H1 (cell line): ENCODE measurements around the gene ZGRF1. TPM values are rescaled to one million over a fixed set of nuclear protein-coding genes. Genes with fewer than 3 reads are reported as not detected.

Source experiments
- BRCA1 ChIP-seq: IDR thresholded peaks from 2 replicates; pipeline ENCODE4 v1.6.1; 2012; ENCODE audit warnings: low read depth, low read length, improper control_type of control experiment
- CREB1 ChIP-seq: IDR thresholded peaks from 2 replicates; pipeline ENCODE4 v1.6.1; 2012; ENCODE audit warnings: inconsistent platforms
- HDAC2 ChIP-seq, 2 experiments: fragments of 300-600 bp in 1 of 2; sonication (generic) in 1 of 2; IDR thresholded peaks; 2 replicates each; pipeline ENCODE4 v1.6.1; 2011 to 2012; ENCODE audit warnings: low read depth in 2 of 2, low read length in 2 of 2, mild to moderate bottlenecking in 2 of 2, moderate library complexity in 2 of 2, borderline replicate concordance in 1 of 2, inconsistent platforms in 1 of 2
- KDM4A ChIP-seq: IDR thresholded peaks from one replicate; pipeline ENCODE4 v1.7.1; 2012; ENCODE audit warnings: low read depth, mild to moderate bottlenecking, moderate library complexity, low read length, inconsistent platforms; ENCODE audit not compliant: severe bottlenecking
- NANOG ChIP-seq: IDR thresholded peaks from 2 replicates; pipeline ENCODE4 v1.6.1; 2011; ENCODE audit warnings: low read length, low read depth, mild to moderate bottlenecking, inconsistent platforms; ENCODE audit not compliant: insufficient read depth, poor library complexity, severe bottlenecking
- POLR2A ChIP-seq, 2 experiments: IDR thresholded peaks; 1 replicate in 1 of 2; 2 replicates in 1 of 2; pipeline ENCODE4 v1.6.1; 2011; ENCODE audit warnings: low read depth in 2 of 2, low read length in 2 of 2, mild to moderate bottlenecking in 2 of 2; ENCODE audit errors: control extremely low read depth in 1 of 2
- SP2 ChIP-seq: IDR thresholded peaks from 2 replicates; pipeline ENCODE4 v1.6.1; 2012; ENCODE audit warnings: mild to moderate bottlenecking, low read length, inconsistent platforms
- polyA plus RNA-seq, 7 experiments: library from polyadenylated mRNA; depleted of rRNA in 3 of 7; stranded (reverse) in 5 of 7; unstranded in 2 of 7; fragments of >200 nt in 5 of 7; fragments of 200-250 nt in 2 of 7; gene quantifications; 1 replicate in 5 of 7; 2 replicates in 1 of 7; 4 replicates in 1 of 7; pipeline versions ENCODE4 v1.2.1 to v1.2.3, GENCODE V29; 2011 to 2013; ENCODE audit warnings: missing spikeins in 2 of 7, mixed read lengths in 2 of 7
- total RNA-seq: library from RNA; stranded (reverse); fragmentation: NEBNext Ultra II Directional; extraction: Animal tissue kit (Norgen Biotek cat#: 25700); gene quantifications from 2 replicates; pipeline ENCODE4 v1.2.1, GENCODE V29; 2021
- TF ChIP-seq, protein P1 (sequence below): fragments of 300-600 bp; sonication (generic); IDR thresholded peaks from 2 replicates; pipeline ENCODE4 v1.7.1; 2012; ENCODE audit warnings: low read length, moderate library complexity, mild to moderate bottlenecking, inconsistent platforms; ENCODE audit not compliant: insufficient replicate concordance

The ZGRF1 gene
- total and polyA plus RNA-seq, 2 of the 8 experiments (the other 6 are each of a cell fraction or from before 2014, with no cell fraction given), result 12.0 to 44.6 TPM

- TF ChIP-seq, protein P1, sequence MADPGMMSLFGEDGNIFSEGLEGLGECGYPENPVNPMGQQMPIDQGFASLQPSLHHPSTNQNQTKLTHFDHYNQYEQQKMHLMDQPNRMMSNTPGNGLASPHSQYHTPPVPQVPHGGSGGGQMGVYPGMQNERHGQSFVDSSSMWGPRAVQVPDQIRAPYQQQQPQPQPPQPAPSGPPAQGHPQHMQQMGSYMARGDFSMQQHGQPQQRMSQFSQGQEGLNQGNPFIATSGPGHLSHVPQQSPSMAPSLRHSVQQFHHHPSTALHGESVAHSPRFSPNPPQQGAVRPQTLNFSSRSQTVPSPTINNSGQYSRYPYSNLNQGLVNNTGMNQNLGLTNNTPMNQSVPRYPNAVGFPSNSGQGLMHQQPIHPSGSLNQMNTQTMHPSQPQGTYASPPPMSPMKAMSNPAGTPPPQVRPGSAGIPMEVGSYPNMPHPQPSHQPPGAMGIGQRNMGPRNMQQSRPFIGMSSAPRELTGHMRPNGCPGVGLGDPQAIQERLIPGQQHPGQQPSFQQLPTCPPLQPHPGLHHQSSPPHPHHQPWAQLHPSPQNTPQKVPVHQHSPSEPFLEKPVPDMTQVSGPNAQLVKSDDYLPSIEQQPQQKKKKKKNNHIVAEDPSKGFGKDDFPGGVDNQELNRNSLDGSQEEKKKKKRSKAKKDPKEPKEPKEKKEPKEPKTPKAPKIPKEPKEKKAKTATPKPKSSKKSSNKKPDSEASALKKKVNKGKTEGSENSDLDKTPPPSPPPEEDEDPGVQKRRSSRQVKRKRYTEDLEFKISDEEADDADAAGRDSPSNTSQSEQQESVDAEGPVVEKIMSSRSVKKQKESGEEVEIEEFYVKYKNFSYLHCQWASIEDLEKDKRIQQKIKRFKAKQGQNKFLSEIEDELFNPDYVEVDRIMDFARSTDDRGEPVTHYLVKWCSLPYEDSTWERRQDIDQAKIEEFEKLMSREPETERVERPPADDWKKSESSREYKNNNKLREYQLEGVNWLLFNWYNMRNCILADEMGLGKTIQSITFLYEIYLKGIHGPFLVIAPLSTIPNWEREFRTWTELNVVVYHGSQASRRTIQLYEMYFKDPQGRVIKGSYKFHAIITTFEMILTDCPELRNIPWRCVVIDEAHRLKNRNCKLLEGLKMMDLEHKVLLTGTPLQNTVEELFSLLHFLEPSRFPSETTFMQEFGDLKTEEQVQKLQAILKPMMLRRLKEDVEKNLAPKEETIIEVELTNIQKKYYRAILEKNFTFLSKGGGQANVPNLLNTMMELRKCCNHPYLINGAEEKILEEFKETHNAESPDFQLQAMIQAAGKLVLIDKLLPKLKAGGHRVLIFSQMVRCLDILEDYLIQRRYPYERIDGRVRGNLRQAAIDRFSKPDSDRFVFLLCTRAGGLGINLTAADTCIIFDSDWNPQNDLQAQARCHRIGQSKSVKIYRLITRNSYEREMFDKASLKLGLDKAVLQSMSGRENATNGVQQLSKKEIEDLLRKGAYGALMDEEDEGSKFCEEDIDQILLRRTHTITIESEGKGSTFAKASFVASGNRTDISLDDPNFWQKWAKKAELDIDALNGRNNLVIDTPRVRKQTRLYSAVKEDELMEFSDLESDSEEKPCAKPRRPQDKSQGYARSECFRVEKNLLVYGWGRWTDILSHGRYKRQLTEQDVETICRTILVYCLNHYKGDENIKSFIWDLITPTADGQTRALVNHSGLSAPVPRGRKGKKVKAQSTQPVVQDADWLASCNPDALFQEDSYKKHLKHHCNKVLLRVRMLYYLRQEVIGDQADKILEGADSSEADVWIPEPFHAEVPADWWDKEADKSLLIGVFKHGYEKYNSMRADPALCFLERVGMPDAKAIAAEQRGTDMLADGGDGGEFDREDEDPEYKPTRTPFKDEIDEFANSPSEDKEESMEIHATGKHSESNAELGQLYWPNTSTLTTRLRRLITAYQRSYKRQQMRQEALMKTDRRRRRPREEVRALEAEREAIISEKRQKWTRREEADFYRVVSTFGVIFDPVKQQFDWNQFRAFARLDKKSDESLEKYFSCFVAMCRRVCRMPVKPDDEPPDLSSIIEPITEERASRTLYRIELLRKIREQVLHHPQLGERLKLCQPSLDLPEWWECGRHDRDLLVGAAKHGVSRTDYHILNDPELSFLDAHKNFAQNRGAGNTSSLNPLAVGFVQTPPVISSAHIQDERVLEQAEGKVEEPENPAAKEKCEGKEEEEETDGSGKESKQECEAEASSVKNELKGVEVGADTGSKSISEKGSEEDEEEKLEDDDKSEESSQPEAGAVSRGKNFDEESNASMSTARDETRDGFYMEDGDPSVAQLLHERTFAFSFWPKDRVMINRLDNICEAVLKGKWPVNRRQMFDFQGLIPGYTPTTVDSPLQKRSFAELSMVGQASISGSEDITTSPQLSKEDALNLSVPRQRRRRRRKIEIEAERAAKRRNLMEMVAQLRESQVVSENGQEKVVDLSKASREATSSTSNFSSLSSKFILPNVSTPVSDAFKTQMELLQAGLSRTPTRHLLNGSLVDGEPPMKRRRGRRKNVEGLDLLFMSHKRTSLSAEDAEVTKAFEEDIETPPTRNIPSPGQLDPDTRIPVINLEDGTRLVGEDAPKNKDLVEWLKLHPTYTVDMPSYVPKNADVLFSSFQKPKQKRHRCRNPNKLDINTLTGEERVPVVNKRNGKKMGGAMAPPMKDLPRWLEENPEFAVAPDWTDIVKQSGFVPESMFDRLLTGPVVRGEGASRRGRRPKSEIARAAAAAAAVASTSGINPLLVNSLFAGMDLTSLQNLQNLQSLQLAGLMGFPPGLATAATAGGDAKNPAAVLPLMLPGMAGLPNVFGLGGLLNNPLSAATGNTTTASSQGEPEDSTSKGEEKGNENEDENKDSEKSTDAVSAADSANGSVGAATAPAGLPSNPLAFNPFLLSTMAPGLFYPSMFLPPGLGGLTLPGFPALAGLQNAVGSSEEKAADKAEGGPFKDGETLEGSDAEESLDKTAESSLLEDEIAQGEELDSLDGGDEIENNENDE, result no peak
- no peak for TF ChIP-seq KDM4A
- TF ChIP-seq HDAC2 (IDR thresholded peaks at IDR 0.05; ENCODE audit: borderline replicate concordance in 1 of 2, low read depth in 2 of 2, low read length in 2 of 2), result no peak
- TF ChIP-seq BRCA1, result no peak
- no peak for TF ChIP-seq POLR2A (IDR thresholded peaks at IDR 0.05; ENCODE audit: control extremely low read depth in 1 of 2, low read depth in 2 of 2, low read length in 2 of 2)
- TF ChIP-seq NANOG, result no peak
- TF ChIP-seq SP2, result no peak
- TF ChIP-seq CREB1, result no peak
Observed at GRCh38 chr4:112559053-112559452, 77.7 kb downstream of the ZGRF1 start (continued).
